SK-N-SH (cell line): ENCODE data around the gene MYO7A.

Experiments used
- EP300 ChIP-seq, 2 experiments: IDR thresholded peaks; 2 replicates each; pipeline versions ENCODE4 v1.4.0 to v1.6.1; 2012; ENCODE audit warnings: borderline replicate concordance in 1 of 2, low read depth in 1 of 2, low read length in 1 of 2
- GABPA ChIP-seq: IDR thresholded peaks from 2 replicates; pipeline ENCODE4 v1.4.0; 2012; ENCODE audit warnings: low read depth, mild to moderate bottlenecking
- JUND ChIP-seq: IDR thresholded peaks from 2 replicates; pipeline ENCODE4 v1.4.0; 2012
- POLR2AphosphoS5 ChIP-seq: IDR thresholded peaks from 2 replicates; pipeline ENCODE4 v1.6.1; 2012; ENCODE audit warnings: low read depth, low read length
- RFX5 ChIP-seq: IDR thresholded peaks from 2 replicates; pipeline ENCODE4 v1.6.1; 2012; ENCODE audit warnings: mild to moderate bottlenecking, improper control_type of control experiment, low read length
- SIN3A ChIP-seq: IDR thresholded peaks from 2 replicates; pipeline ENCODE4 v1.6.1; 2012; ENCODE audit warnings: low read depth, mild to moderate bottlenecking, low read length, moderate library complexity, borderline replicate concordance
- TAF1 ChIP-seq: IDR thresholded peaks from 2 replicates; pipeline ENCODE4 v1.6.1; 2012; ENCODE audit warnings: low read depth, mild to moderate bottlenecking, low read length, moderate library complexity, borderline replicate concordance
- YY1 ChIP-seq: IDR thresholded peaks from 2 replicates; pipeline ENCODE4 v1.4.0; 2012; ENCODE audit warnings: low read depth, mild to moderate bottlenecking
- TF ChIP-seq, protein P1 (sequence below): fragments of 200-600 bp; sonication (generic); IDR thresholded peaks from 2 replicates; pipeline ENCODE4 v1.6.1; 2017; ENCODE audit warnings: antibody characterized with exemption, mild to moderate bottlenecking, moderate library complexity
- TF ChIP-seq, protein P2 (sequence below): IDR thresholded peaks from 2 replicates; pipeline ENCODE4 v1.6.1; 2012; ENCODE audit warnings: mild to moderate bottlenecking, low read depth, low read length, moderate library complexity

DNA sequence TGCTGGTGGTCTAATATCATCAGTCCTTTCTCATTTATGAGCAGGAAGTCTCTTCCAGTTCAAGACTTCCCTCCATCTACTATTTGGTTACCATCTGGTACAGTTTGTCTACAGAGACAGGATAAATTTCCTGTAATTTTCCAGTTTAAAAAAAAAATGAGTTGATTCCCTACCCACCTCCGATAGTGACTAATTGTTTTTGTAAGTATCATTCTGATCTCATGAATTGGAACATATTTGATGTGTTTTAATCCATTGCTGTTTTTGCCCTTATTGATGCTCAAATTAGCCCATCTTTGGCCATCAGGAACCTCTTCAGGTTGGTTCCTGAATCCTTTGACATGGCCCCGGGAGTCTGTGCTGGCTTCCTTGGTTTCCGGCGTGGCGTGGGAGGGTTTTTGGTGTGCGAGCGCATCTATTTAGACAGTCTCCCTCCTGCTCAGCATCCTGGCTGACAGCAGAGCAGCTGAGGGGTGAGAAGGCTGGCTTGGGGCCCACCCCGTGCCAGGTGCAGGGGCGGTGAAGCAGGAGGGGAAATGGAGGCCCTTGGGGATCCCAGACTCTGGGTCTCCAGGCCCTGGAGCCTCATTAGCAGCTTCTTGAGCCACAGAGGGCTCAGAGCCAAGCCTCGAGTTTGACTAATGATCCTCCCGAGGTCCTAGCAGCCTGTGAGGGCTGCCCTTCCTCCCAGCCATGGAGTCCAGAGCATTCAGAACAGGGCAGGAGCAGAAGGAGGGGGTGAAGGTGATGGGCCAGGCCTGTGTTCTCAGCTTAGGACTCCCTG, 18.6 kb upstream of the MYO7A start:
- no peak for TF ChIP-seq RFX5
- TF ChIP-seq TAF1 = no peak
- TF ChIP-seq, protein P1, sequence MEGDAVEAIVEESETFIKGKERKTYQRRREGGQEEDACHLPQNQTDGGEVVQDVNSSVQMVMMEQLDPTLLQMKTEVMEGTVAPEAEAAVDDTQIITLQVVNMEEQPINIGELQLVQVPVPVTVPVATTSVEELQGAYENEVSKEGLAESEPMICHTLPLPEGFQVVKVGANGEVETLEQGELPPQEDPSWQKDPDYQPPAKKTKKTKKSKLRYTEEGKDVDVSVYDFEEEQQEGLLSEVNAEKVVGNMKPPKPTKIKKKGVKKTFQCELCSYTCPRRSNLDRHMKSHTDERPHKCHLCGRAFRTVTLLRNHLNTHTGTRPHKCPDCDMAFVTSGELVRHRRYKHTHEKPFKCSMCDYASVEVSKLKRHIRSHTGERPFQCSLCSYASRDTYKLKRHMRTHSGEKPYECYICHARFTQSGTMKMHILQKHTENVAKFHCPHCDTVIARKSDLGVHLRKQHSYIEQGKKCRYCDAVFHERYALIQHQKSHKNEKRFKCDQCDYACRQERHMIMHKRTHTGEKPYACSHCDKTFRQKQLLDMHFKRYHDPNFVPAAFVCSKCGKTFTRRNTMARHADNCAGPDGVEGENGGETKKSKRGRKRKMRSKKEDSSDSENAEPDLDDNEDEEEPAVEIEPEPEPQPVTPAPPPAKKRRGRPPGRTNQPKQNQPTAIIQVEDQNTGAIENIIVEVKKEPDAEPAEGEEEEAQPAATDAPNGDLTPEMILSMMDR = no peak
- TF ChIP-seq POLR2AphosphoS5 = no peak
- no peak for TF ChIP-seq SIN3A
- no peak for TF ChIP-seq JUND
- TF ChIP-seq YY1 = no peak
- TF ChIP-seq, protein P2, sequence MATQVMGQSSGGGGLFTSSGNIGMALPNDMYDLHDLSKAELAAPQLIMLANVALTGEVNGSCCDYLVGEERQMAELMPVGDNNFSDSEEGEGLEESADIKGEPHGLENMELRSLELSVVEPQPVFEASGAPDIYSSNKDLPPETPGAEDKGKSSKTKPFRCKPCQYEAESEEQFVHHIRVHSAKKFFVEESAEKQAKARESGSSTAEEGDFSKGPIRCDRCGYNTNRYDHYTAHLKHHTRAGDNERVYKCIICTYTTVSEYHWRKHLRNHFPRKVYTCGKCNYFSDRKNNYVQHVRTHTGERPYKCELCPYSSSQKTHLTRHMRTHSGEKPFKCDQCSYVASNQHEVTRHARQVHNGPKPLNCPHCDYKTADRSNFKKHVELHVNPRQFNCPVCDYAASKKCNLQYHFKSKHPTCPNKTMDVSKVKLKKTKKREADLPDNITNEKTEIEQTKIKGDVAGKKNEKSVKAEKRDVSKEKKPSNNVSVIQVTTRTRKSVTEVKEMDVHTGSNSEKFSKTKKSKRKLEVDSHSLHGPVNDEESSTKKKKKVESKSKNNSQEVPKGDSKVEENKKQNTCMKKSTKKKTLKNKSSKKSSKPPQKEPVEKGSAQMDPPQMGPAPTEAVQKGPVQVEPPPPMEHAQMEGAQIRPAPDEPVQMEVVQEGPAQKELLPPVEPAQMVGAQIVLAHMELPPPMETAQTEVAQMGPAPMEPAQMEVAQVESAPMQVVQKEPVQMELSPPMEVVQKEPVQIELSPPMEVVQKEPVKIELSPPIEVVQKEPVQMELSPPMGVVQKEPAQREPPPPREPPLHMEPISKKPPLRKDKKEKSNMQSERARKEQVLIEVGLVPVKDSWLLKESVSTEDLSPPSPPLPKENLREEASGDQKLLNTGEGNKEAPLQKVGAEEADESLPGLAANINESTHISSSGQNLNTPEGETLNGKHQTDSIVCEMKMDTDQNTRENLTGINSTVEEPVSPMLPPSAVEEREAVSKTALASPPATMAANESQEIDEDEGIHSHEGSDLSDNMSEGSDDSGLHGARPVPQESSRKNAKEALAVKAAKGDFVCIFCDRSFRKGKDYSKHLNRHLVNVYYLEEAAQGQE = no peak
- no peak for TF ChIP-seq EP300 (IDR thresholded peaks at IDR 0.05; ENCODE audit: borderline replicate concordance in 1 of 2, low read depth in 1 of 2, low read length in 1 of 2)
- TF ChIP-seq GABPA = no peak
